ENCODE results near the gene LIPC. TPM values are rescaled to one million over a fixed set of nuclear protein-coding genes. Genes with fewer than 3 reads are reported as not detected.

The LIPC gene
- total RNA-seq, 1 experiment from 2014 or later = 1.1 TPM

GRCh38 chr15:58484791-58485600 is 53.2 kb downstream of the LIPC start:
- no peaks in the 10 kb centered on the region for H3K4me1 ChIP-seq (replicated peaks)
- DNase-seq (ENCODE audit: low read depth in 1 of 2, low spot score in 2 of 2) = no peak
- H3K4me3 ChIP-seq = no peak overlapping the region
- no peak overlapping the region for H3K27ac ChIP-seq
- peaks cover 14% of the 10 kb centered on the region for H3K9me3 ChIP-seq (replicated peaks)
- H3K36me3 ChIP-seq = no peaks in the 10 kb centered on the region; the same call in none of the 2 replicates
- no peaks in the 10 kb centered on the region for H3K27me3 ChIP-seq (replicated peaks)

GRCh38 chr15:58486062-58486461 is 54.3 kb downstream of the LIPC start:
- H3K27ac ChIP-seq = no peak overlapping the region

GRCh38 chr15:58486564-58486963 is 54.8 kb downstream of the LIPC start:
- no peaks in the 10 kb centered on the region; the same call in 1 of the 2 replicates for H3K36me3 ChIP-seq
- no peaks in the 10 kb centered on the region for H3K27me3 ChIP-seq (replicated peaks)
- no peak overlapping the region for H3K27ac ChIP-seq
- peaks cover 14% of the 10 kb centered on the region for H3K9me3 ChIP-seq (replicated peaks)
- no peaks in the 10 kb centered on the region for H3K4me1 ChIP-seq (replicated peaks)
- H3K4me3 ChIP-seq = no peak overlapping the region
- DNase-seq (ENCODE audit: low read depth in 1 of 2, low spot score in 2 of 2) = no peak

More at GRCh38 chr15:58486062-58486461, 54.3 kb downstream of the LIPC start:
- Histone ChIP-seq H3K27me3 (replicated peaks) (no peaks in the 10 kb centered on the region), H3K4me3 (no peak overlapping the region), H3K9me3 (replicated peaks) (peaks cover 14% of the 10 kb centered on the region), H3K4me1 (replicated peaks) (no peaks in the 10 kb centered on the region), H3K36me3 (no peaks in the 10 kb centered on the region; the same call in 1 of the 2 replicates)
- DNase-seq (ENCODE audit: low read depth in 1 of 2, low spot score in 2 of 2) = no peak

GRCh38 chr15:58487041-58487723 is 55.4 kb downstream of the LIPC start:
- peaks cover 14% of the 10 kb centered on the region for H3K9me3 ChIP-seq (replicated peaks)
- DNase-seq (ENCODE audit: low read depth in 1 of 2, low spot score in 2 of 2) = no peak
- H3K4me1 ChIP-seq (replicated peaks) = no peaks in the 10 kb centered on the region
- H3K27me3 ChIP-seq (replicated peaks) = no peaks in the 10 kb centered on the region
- no peak overlapping the region for H3K27ac ChIP-seq
- no peak overlapping the region for H3K4me3 ChIP-seq
- no peaks in the 10 kb centered on the region; the same call in 1 of the 2 replicates for H3K36me3 ChIP-seq

GRCh38 chr15:58487724-58488120 is 55.9 kb downstream of the LIPC start:
- Histone ChIP-seq H3K4me1 (replicated peaks) (no peaks in the 10 kb centered on the region), H3K27ac (no peak overlapping the region), H3K27me3 (replicated peaks) (no peaks in the 10 kb centered on the region), H3K4me3 (no peak overlapping the region), H3K9me3 (replicated peaks) (peaks cover 14% of the 10 kb centered on the region), H3K36me3 (no peaks in the 10 kb centered on the region; the same call in 1 of the 2 replicates)
- no peak for DNase-seq (ENCODE audit: low read depth in 1 of 2, low spot score in 2 of 2)

GRCh38 chr15:58489289-58490085 is 57.7 kb downstream of the LIPC start:
- no peak for DNase-seq (ENCODE audit: low read depth in 1 of 2, low spot score in 2 of 2)

GRCh38 chr15:58490086-58490887 is 58.5 kb downstream of the LIPC start:
- no peak for DNase-seq (ENCODE audit: low read depth in 1 of 2, low spot score in 2 of 2)
- no peak overlapping the region for H3K4me3 ChIP-seq

More at GRCh38 chr15:58489289-58490085, 57.7 kb downstream of the LIPC start:
- H3K27ac ChIP-seq = no peak overlapping the region
- peaks cover 14% of the 10 kb centered on the region for H3K9me3 ChIP-seq (replicated peaks)
- H3K36me3 ChIP-seq = no peaks in the 10 kb centered on the region; the same call in 1 of the 2 replicates
- H3K27me3 ChIP-seq (replicated peaks) = no peaks in the 10 kb centered on the region
- H3K4me1 ChIP-seq (replicated peaks) = no peaks in the 10 kb centered on the region
- H3K4me3 ChIP-seq = no peak overlapping the region

GRCh38 chr15:58490888-58491473 is 59.2 kb downstream of the LIPC start:
- no peak for DNase-seq (ENCODE audit: low read depth in 1 of 2, low spot score in 2 of 2)
- Histone ChIP-seq H3K4me1 (replicated peaks) (peaks cover 3% of the 10 kb centered on the region; the same call in 1 of the 2 replicates), H3K27ac (no peak overlapping the region), H3K4me3 (no peak overlapping the region), H3K9me3 (replicated peaks) (peaks cover 14% of the 10 kb centered on the region), H3K36me3 (no peaks in the 10 kb centered on the region; the same call in 1 of the 2 replicates), H3K27me3 (replicated peaks) (no peaks in the 10 kb centered on the region)

More at GRCh38 chr15:58490086-58490887, 58.5 kb downstream of the LIPC start:
- Histone ChIP-seq H3K4me1 (replicated peaks) (no peaks in the 10 kb centered on the region), H3K27me3 (replicated peaks) (no peaks in the 10 kb centered on the region), H3K27ac (no peak overlapping the region), H3K36me3 (no peaks in the 10 kb centered on the region; the same call in 1 of the 2 replicates), H3K9me3 (replicated peaks) (peaks cover 14% of the 10 kb centered on the region)

GRCh38 chr15:58491499-58492202 is 59.9 kb downstream of the LIPC start:
- no peak overlapping the region for H3K27ac ChIP-seq
- DNase-seq (ENCODE audit: low read depth in 1 of 2, low spot score in 2 of 2) = no peak

GRCh38 chr15:58492661-58493397 is 61.0 kb downstream of the LIPC start:
- no peaks in the 10 kb centered on the region for H3K27me3 ChIP-seq (replicated peaks)
- H3K4me1 ChIP-seq (replicated peaks) = peaks cover 10% of the 10 kb centered on the region
- no peak for DNase-seq (ENCODE audit: low read depth in 1 of 2, low spot score in 2 of 2)
- peaks cover 14% of the 10 kb centered on the region for H3K9me3 ChIP-seq (replicated peaks)
- H3K36me3 ChIP-seq = no peaks in the 10 kb centered on the region; the same call in 1 of the 2 replicates
- no peak overlapping the region for H3K27ac ChIP-seq
- no peak overlapping the region for H3K4me3 ChIP-seq

More at GRCh38 chr15:58491499-58492202, 59.9 kb downstream of the LIPC start:
- Histone ChIP-seq H3K4me3 (no peak overlapping the region), H3K36me3 (no peaks in the 10 kb centered on the region; the same call in 1 of the 2 replicates), H3K9me3 (replicated peaks) (peaks cover 14% of the 10 kb centered on the region), H3K4me1 (replicated peaks) (peaks cover 7% of the 10 kb centered on the region; the same call in 1 of the 2 replicates), H3K27me3 (replicated peaks) (no peaks in the 10 kb centered on the region)

GRCh38 chr15:58494567-58494966 is 62.8 kb downstream of the LIPC start:
- DNase-seq (ENCODE audit: low read depth in 1 of 2, low spot score in 2 of 2) = no peak
- Histone ChIP-seq H3K4me3 (no peak overlapping the region), H3K27me3 (replicated peaks) (no peaks in the 10 kb centered on the region), H3K27ac (no peak overlapping the region), H3K4me1 (replicated peaks) (peaks cover 28% of the 10 kb centered on the region), H3K9me3 (replicated peaks) (peaks cover 4% of the 10 kb centered on the region), H3K36me3 (no peaks in the 10 kb centered on the region)

Measured in SJSA1 (cell line).